Measurements from ENCODE around the gene PRG3.

The PRG3 gene

DNA sequence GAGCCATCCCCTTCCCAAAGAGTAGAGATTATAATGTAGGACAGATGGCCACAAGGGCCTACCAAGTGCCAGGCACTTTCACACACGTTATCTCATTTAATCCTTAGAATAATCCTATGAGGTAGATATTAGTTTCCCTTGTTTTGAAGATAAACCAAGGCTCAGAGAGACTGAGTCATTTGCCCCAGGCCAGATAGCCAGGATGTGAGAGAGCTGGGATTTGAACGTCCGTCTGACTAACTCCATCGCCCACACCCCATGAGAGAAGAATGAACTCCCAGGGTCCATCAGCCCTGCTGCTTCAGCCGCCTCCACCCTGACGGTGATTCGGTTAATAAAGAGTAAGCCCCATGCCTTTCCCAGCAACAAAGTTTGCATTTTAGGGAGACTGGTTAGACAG, 10.7 kb downstream of the PRG3 start:
- no peak for TF ChIP-seq CTCF (IDR thresholded peaks at IDR 0.05)
- no peaks in the 10 kb centered on the region for H3K4me1 ChIP-seq
- intact Hi-C loops (cut with DNase I; ENCODE audit: low total_unique reads): no loop called here
- DNase-seq: no peak
- H3K27me3 ChIP-seq: peaks cover 0 to 20% of the 10 kb centered on the region in 2 donors
- no peaks in the 10 kb centered on the region for H3K36me3 ChIP-seq
- H3K9me3 ChIP-seq: no peaks in the 10 kb centered on the region
- H3K4me3 ChIP-seq: no peak overlapping the region
- H3K27ac ChIP-seq: no peak overlapping the region

- intact Hi-C loops (cut with DNase I; ENCODE audit: low total_unique reads): no loop called here
- Histone ChIP-seq H3K9me3 (no peaks in the 10 kb centered on the region), H3K27me3 (peaks cover 0 to 20% of the 10 kb centered on the region in 2 donors), H3K4me1 (no peaks in the 10 kb centered on the region), H3K4me3 (no peak overlapping the region), H3K36me3 (no peaks in the 10 kb centered on the region), H3K27ac (no peak overlapping the region)
- no peak for DNase-seq
- TF ChIP-seq CTCF (IDR thresholded peaks at IDR 0.05): no peak
Observed at GRCh38 chr11:57368845-57369232, 12.1 kb downstream of the PRG3 start.

DNA sequence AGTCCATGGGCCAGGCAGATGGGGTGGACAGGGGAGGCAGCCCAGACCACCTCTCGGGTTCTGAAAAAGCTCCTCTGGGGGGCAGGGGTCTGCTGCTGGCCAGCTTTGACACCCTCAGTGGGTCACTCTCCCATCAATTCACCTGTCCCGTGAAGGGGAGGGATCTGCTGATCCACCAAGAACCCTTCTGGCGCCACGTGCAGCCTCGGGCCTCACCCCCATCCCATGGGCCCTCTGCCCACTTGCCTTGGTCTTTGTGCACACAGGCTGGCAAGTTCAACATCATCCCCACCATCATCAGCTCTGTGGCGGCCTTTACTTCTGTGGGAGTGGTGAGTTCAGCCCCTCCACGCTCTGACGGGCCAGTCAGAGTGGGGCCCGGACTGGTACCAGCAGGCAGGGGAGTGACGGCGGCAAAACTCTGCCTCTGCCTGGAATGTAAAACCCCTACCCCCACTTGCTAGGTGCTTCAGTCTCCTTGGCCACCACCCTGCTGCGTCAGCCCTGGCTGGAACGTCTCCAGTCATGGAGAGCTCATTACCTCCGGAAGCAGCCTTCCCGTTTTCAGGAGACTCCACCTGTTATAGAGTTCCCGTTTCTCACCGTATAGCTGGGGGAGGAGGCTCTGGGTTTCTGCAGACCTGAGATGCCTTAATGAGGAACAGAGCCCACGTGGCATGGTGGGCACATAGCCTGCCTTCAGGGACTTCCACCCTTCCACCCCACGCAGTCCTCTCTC, 12.7 kb downstream of the PRG3 start:
- no peak for DNase-seq
- intact Hi-C loops (cut with DNase I; ENCODE audit: low total_unique reads): no loop called here

GRCh38 chr11:57364851-57365660, 15.9 kb downstream of the PRG3 start:
- Histone ChIP-seq H3K36me3 (no peaks in the 10 kb centered on the region), H3K4me3 (no peak overlapping the region), H3K27me3 (peaks cover 0 to 20% of the 10 kb centered on the region in 2 donors), H3K4me1 (no peaks in the 10 kb centered on the region), H3K9me3 (no peaks in the 10 kb centered on the region), H3K27ac (no peak overlapping the region)
- TF ChIP-seq CTCF (IDR thresholded peaks at IDR 0.05): no peak
- intact Hi-C loops (cut with DNase I; ENCODE audit: low total_unique reads): no loop called here
- DNase-seq: no peak

More for the DNA sequence above, 12.7 kb downstream of the PRG3 start:
- H3K36me3 ChIP-seq: no peaks in the 10 kb centered on the region
- H3K27ac ChIP-seq: no peak overlapping the region
- no peaks in the 10 kb centered on the region for H3K9me3 ChIP-seq
- H3K27me3 ChIP-seq: peaks cover 0 to 20% of the 10 kb centered on the region in 2 donors
- H3K4me1 ChIP-seq: no peaks in the 10 kb centered on the region
- H3K4me3 ChIP-seq: no peak overlapping the region
- no peak for TF ChIP-seq CTCF (IDR thresholded peaks at IDR 0.05)

DNA sequence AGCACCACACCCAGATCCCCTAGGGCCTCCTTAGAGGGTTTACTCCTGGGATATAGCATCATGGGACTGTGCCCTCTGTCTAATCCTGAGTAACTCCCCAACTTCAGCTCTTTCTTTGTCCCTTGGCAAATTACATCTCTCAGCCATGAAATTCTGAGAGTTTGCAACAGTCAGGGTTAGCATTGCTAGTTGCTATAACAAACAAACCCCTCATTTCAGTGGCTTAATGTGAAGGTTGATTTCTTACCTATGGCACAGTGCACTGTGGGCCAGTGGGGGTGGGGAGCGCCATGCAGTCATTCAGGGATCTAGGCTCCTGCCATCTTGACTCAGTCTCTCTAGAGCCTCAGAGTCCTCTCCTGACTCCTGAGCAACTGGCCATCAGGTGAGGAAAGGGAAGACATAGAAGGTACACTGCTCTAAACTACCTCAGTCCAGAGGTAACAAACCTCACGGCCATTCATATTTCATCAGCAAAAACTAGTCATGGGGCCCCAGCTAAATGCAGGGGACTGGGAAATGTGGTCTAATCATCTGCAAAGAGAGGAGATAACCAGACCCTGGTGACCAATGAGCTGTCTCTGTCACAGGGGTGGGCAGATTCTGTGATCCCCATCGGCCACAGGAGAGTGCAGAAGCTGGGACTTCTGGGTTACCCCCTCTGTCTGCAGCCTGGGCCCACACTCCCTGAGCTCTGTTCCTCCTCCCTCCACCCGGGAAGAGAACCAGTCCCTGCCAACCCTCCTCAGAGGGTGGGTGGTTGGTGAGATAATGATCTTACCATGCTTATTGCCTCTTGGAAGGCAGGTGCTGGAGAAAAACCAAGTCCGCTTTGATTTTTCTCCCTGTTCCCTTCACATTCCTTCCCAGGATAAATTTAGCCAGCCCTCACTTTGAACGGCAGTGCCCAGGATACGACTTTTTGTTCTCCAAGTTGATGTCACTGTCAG, 17.5 kb downstream of the PRG3 start:
- Histone ChIP-seq H3K4me1 (no peaks in the 10 kb centered on the region), H3K9me3 (no peaks in the 10 kb centered on the region), H3K27ac (no peak overlapping the region), H3K4me3 (no peak overlapping the region), H3K27me3 (peaks cover 0 to 9% of the 10 kb centered on the region in 2 donors), H3K36me3 (no peaks in the 10 kb centered on the region)
- intact Hi-C loops (cut with DNase I; ENCODE audit: low total_unique reads): no loop called here
- no peak for DNase-seq
- no peak for TF ChIP-seq CTCF (IDR thresholded peaks at IDR 0.05)
